OCI-LY7 (cell line): ENCODE measurements around the gene TMEM63B.

ENCODE experiments used
- CTCF ChIP-seq: fragments of 200-600 bp; sonication (generic); conservative IDR thresholded peaks from 2 replicates; pipeline ENCODE4 v1.5.1; 2014; ENCODE audit warnings: mild to moderate bottlenecking, antibody characterized with exemption, low read length, moderate library complexity, mixed read lengths
- EZH2phosphoT487 ChIP-seq: fragments of 200-600 bp; sonication (generic); IDR thresholded peaks from 2 replicates; pipeline ENCODE4 v1.6.1; 2018; ENCODE audit warnings: low read depth, borderline replicate concordance, mild to moderate bottlenecking, mixed run types, antibody characterized with exemption, low read length, moderate library complexity, mixed read lengths

GRCh38 chr6:44169154-44169553, 41.8 kb downstream of the TMEM63B start:
- TF ChIP-seq CTCF (no peak), EZH2phosphoT487 (no peak)
